GM04503 (cell line): ENCODE data around the gene SCN2A.

ENCODE experiments used
- DNase-seq: peaks from one replicate; pipeline ENCODE4 v3.0.0-alpha.2; 2012; ENCODE audit warnings: low read depth

Gene SCN2A

DNA sequence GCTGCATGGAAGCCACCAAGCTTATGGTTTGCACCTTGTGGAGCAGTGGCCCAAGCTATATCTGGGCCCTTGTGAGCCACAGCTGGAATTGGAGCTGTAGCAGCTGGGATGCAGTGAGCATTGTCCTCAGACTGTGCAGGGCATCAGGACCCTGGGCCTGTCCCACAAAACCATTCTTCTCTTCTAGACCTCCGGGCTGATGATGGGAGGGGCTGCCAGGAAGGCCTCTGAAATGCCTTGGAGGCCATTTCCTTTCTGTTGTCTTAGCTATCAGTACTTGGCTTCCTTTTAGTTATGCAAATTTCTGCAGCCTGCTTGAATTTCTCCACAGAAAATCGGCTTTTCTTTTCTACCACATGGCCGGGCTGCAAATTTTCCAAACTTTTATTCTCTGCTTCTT lies 183.9 kb downstream of the SCN2A start:
- no peak for DNase-seq

DNA sequence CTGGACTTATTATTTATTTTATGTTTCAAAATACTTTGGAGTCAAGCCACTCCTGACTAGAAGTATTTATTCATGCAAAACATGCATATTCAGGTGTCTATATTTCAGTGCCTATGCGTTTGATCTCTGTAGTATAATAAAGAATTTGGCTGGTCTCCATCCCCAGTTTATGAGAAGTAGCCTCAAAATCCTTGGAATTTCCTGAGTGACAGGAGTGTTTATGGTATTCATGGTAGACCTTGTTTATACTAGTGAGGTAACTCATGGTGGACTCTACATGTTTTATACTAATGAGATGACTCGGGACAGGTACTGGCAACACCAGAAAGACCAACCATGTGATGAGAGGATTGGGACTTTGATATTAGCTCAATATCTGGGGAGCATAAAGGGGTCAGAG lies 186.3 kb downstream of the SCN2A start:
- no peak for DNase-seq

DNA sequence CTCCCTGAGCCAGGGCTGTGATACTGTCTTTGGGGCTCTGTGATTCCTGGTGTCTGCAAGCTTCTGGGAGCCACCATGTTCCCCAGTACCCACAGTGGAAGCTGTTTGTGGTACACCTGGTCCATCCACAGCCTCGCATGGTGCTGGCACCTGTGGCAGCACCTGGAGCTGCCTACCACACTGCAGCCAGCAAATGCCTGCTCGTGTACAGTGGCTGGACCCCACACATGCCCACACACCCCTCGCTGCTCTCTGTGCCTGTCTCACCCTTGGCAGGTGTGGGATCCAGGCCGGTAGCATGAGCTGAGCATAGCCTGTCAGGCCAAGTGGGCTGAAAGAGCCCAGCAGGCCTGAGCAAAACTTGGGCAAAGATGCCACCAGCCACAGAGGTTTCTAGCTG lies 188.5 kb downstream of the SCN2A start:
- DNase-seq: no peak

DNA sequence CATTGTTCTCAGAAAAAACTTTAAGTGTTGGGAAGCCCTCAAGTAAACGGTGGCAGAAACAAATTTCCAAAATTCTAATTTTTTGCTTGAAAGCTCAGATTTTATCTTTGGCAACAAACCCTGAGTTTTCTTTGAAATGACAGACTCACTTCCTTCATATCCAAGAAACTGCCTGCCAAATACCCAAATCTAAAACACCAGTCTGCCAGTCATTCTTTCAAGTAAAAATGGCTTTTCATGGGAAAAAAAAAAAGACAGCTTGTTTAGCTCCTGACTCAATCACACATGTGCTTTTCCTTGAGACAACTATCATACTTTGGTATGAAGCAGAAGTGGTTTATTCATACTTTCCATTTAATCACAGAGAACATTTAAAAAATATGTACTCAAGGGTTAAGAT lies 189.7 kb downstream of the SCN2A start:
- no peak for DNase-seq

DNA sequence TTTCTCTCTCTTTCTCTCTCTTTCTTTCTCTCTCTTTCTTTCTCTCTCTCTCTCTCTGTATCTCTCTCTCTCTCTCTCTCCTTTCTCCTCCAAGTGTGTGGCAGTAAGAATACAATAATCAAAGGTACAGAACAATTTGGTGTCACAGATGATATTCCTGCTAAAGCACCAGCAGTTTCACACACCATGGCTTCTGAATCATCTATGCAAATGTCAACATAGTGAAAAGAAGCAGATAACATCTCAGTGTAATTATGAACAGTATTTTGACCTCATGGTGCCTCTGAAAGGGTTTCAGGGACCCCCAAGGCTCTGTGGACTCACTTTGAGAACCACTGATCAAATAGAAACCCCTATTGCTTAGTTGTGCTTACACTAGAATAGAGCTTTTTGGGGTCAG lies 191.8 kb downstream of the SCN2A start:
- no peak for DNase-seq

DNA sequence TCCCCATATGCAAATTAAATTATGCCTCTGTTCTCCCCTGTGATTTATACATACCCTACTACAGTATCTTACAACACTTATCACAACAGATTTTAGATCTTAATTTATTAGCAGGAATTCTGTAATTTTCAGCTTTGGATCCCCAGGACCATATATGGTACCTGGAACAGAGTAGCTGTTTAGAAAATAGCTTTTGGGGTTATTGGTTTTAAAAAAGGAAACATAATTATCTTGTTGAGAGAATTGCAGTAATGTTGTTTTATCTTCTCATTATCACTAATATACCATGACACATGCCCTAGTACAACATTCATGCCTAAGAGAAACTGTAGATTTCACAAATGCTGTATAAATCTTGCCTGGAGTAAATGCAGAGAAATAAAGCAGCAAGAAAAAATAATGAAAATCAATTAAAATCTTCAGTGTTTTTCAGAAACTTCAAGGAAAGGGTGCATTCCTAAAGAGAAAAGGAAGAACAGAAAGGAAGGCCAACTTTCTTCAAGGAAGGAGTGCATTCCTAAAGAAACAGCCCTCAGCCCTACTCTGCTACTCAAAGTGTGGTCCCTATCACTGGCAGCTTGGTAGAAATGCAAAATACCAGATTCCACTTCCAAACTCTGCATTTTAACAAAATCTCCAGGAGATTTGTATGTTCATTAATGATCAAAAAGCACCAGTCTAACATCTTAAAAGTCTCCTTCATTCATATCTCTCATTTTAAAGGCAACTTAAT lies 193.2 kb downstream of the SCN2A start:
- DNase-seq: no peak

DNA sequence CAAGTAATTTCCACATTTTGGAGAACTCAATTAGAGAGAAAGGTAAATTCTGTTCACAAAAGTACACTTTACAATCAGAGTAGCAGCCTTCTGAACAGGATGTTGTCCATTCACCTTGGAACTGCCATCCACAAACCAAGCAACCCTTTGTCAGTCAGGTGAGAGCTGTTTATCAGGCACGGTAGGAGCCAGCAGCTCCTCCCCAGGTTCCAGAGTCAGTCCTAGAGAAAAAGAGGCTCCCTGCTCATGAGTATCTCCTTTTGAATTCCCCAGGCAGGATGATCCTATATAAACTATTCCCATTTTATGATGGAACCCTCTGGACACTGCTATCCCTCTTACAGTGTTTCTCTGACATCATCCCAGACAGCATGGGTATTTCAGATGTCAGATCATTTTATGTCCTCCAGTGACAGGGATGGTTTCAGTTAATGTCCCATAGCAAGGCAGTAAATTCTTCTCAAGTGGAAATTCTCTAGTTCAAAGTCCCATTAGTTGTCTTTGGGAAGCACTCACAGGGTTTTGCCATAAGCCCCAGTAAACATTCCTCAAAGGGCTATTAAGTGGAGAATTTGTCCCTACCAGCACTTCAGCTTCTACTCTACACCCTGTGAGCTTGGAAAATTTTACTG lies 195.8 kb downstream of the SCN2A start:
- DNase-seq: no peak

DNA sequence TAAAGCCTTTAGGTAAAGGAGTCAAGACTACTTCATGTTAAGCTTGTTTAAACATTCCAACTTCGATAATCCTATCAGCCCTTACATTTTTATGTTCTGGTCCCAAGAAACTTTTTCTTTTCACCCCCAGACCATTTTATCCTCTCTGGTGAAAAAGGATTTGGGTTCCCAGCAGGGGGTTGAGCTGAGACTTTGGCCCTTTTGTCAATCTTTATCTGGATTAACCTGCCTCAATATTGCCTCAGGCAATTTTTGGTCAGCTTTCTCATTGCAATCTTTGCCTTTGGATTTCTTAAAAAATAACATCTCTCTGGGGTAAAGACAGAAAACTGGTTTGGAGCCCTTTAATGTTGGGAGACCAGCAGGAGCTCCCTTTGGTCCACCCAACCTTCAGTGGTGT lies 196.4 kb downstream of the SCN2A start:
- DNase-seq: no peak

DNA sequence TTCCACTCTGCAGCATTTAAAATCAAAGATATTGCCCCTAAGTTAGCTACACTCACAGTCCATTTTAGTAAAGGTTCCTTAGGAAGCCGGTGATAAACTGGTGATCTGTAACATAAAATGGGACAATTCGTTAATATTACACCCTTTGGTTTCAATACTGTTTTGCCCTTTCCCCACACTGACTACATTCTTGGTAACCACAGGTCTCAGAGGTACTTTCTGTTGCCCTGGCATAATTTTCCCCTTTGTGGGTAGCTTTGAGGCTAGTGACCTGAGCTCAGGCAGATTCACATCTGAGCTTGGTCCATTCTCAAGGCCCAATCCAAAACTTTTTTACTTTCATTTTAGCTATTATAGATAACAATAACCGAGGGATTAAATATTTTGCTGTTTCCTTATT lies 197.3 kb downstream of the SCN2A start:
- no peak for DNase-seq

DNA sequence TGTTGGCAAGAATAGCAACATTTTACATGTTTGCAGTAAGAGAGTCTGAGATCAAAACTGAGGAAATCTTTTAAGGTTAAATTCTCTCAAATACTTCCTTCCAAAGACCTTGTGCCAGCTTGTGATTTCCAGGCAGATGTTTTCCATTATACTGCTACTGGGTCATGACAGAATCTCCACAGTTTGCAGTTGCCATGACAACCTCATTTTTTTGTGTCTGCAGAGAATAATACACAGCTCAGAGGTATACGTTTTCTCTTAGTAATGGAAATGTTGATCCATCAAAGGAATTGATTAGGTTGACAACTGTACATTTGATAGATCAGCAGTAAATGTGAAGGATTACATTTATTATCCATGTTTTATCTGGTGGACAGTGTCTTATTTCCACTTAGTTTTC lies 201.2 kb downstream of the SCN2A start:
- DNase-seq: peak; percentile 44
